Spleen (tissue), 11 donors: ENCODE measurements around the gene KCTD14. TPM values are rescaled to one million over a fixed set of nuclear protein-coding genes. Genes with fewer than 3 reads are reported as not detected.

Source experiments
- DNase-seq: peaks from one replicate; pipeline ENCODE4 v3.0.0-alpha.2; 2020
- H3K27ac ChIP-seq, 8 donors: fragments of 200-600 bp; sonication (generic) in 7 of 8; 1 replicate in 4 of 8; 2 replicates in 4 of 8; pipeline versions ENCODE4 v1.5.0 to v1.8.0; 2016 to 2021; ENCODE audit warnings: inconsistent platforms in 4 of 8, mild to moderate bottlenecking in 4 of 8, moderate library complexity in 1 of 8
- H3K27me3 ChIP-seq, 7 donors: fragments of 200-600 bp; sonication (generic) in 6 of 7; replicated peaks in 1 of 7; 1 replicate in 4 of 7; 2 replicates in 3 of 7; pipeline versions ENCODE4 v1.5.0 to v1.8.0; 2016 to 2021; ENCODE audit warnings: inconsistent platforms in 3 of 7, mild to moderate bottlenecking in 1 of 7
- H3K36me3 ChIP-seq, 6 donors: fragments of 200-600 bp; sonication (generic) in 5 of 6; 1 replicate in 4 of 6; 2 replicates in 2 of 6; pipeline versions ENCODE4 v1.5.0 to v1.8.0; 2016 to 2021; ENCODE audit warnings: inconsistent platforms in 2 of 6
- H3K4me1 ChIP-seq, 6 donors: fragments of 200-600 bp; sonication (generic) in 5 of 6; 1 replicate in 3 of 6; 2 replicates in 3 of 6; pipeline versions ENCODE4 v1.5.0 to v1.8.0; 2016 to 2021; ENCODE audit warnings: inconsistent platforms in 3 of 6
- H3K4me3 ChIP-seq, 8 donors: fragments of 200-600 bp; sonication (generic) in 7 of 8; 1 replicate in 4 of 8; 2 replicates in 4 of 8; pipeline versions ENCODE4 v1.5.0 to v1.8.0; 2016 to 2021; ENCODE audit warnings: inconsistent platforms in 4 of 8, mild to moderate bottlenecking in 4 of 8, moderate library complexity in 2 of 8
- H3K9me3 ChIP-seq, 8 donors: fragments of 200-600 bp; sonication (generic) in 7 of 8; 1 replicate in 4 of 8; 2 replicates in 4 of 8; pipeline versions ENCODE4 v1.5.0 to v1.8.0; 2016 to 2021; ENCODE audit warnings: inconsistent platforms in 4 of 8
- CTCF ChIP-seq, 11 experiments: fragments of 200-600 bp in 7 of 11; fragments of 450-650 bp in 4 of 11; sonication (generic) in 4 of 11; IDR thresholded peaks in 8 of 11; conservative IDR thresholded peaks in 3 of 11; 1 replicate in 7 of 11; 2 replicates in 4 of 11; pipeline versions ENCODE4 v1.4.0 to v1.8.0; 2016 to 2021; ENCODE audit warnings: antibody characterized with exemption in 11 of 11, inconsistent platforms in 4 of 11, mild to moderate bottlenecking in 1 of 11
- POLR2A ChIP-seq, 3 donors: fragments of 450-650 bp; IDR thresholded peaks; one replicate each; pipeline ENCODE4 v1.5.1; 2017; ENCODE audit warnings: antibody characterized with exemption in 3 of 3, mild to moderate bottlenecking in 1 of 3
- POLR2AphosphoS5 ChIP-seq, 3 donors: sonication (generic); formaldehyde crosslinking; IDR thresholded peaks; one replicate each; pipeline ENCODE4 v1.5.1; 2017; ENCODE audit warnings: antibody characterized with exemption in 3 of 3
- WGBS, 5 donors: extraction: QIAGEN DNeasy Blood & Tissue Kit in 3 of 5; methylation state at CpG; one replicate each; pipeline versions ENCODE4 v1.1.5 to v1.1.7; 2013 to 2018; 5-methylcytosine and 5-hydroxymethylcytosine counted together
- intact Hi-C: fragments of 100-400 bp; cut with DNase I; formaldehyde crosslinking; loops from one replicate; pipeline ENCODE4 v1.15.0; 2023; ENCODE audit warnings: low total_unique reads
- polyA plus RNA-seq, 3 donors: library from polyadenylated mRNA; stranded (reverse); fragments of 200-250 nt; gene quantifications; one replicate each; pipeline ENCODE4 v1.2.1, GENCODE V29; 2013
- total RNA-seq, 7 donors: library from RNA; depleted of rRNA in 3 of 7; stranded (reverse); fragments of >200 nt in 3 of 7; fragmentation: NEBNext Ultra II Directional in 4 of 7; extraction: Animal tissue kit (Norgen Biotek cat#: 25700) in 4 of 7; gene quantifications; one replicate each; pipeline versions ENCODE4 v1.1.0 to v1.2.1, GENCODE V29; 2016 to 2021
- donor health status: healthy with polysubstance abuse.
- donor health status: DM: no; HTN: no; CAD: no; lungs with moderate emphysema.
- donor health status: DM: no; HTN: no; CAD: no.
- donor health status: Bipolar disorder and iron deficiency.
- donor health status: healthy.
- donor health status: DM: no; HTN: no; CAD: no.
- donor health status: DM: yes; HTN: yes; CAD: no.

Gene KCTD14
- total and polyA plus RNA-seq, 10 donors, result 0.20 to 0.82 (median 0.51) TPM; not detected in 2

DNA sequence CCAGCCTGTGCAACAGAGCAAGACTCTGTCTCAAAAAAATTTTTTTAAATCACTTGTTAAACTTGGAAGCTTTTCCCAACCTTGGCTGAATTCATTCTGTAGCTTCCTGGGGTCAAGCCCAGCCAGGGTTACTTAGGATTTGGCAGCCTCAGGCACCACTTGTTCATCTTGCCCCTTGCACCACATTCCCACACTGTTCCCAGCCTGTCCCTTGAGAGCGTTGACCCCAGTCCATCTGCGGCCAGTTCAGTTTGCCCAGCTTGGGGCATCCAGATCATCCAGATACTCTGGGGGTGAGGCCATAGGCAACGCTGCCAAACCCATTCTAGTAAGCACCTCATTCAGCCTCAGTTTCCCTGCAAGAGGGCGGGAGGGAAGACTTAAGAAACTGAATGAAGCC lies 31.9 kb upstream of the KCTD14 start:
- H3K27ac ChIP-seq, result no peak overlapping the region
- intact Hi-C loops, result no loop called here
- H3K9me3 ChIP-seq, result no peaks in the 10 kb centered on the region
- DNase-seq, result no peak
- H3K27me3 ChIP-seq, result no peaks in the 10 kb centered on the region
- H3K36me3 ChIP-seq, result no peaks in the 10 kb centered on the region
- no peaks in the 10 kb centered on the region for H3K4me1 ChIP-seq
- TF ChIP-seq POLR2AphosphoS5 (IDR thresholded peaks at IDR 0.05) (no peak), POLR2A (IDR thresholded peaks at IDR 0.05) (no peak), CTCF (IDR thresholded peaks at IDR 0.05 in 8 of 11, conservative IDR thresholded peaks at IDR 0.05 in 3 of 11) (no peak)
- H3K4me3 ChIP-seq, result no peak overlapping the region
- 80 to 91% (median 86%) methylated on average over 4 of the region's 4 CpGs for WGBS, 5 donors

GRCh38 chr11:78050964-78051831 lies 28.1 kb upstream of the KCTD14 start:
- Histone ChIP-seq H3K9me3 (no peaks in the 10 kb centered on the region), H3K36me3 (no peaks in the 10 kb centered on the region), H3K27me3 (no peaks in the 10 kb centered on the region), H3K27ac (no peak overlapping the region), H3K4me3 (no peak overlapping the region), H3K4me1 (peaks cover 0 to 5% (median 3%) of the 10 kb centered on the region in 6 donors)
- TF ChIP-seq POLR2AphosphoS5 (IDR thresholded peaks at IDR 0.05) (no peak), POLR2A (IDR thresholded peaks at IDR 0.05) (no peak), CTCF (IDR thresholded peaks at IDR 0.05 in 8 of 11, conservative IDR thresholded peaks at IDR 0.05 in 3 of 11) (no peak)
- no peak for DNase-seq
- 75 to 88% (median 76%) methylated on average over 6 of the region's 6 CpGs for WGBS, 5 donors
- intact Hi-C loops, result no loop called here

GRCh38 chr11:78049348-78049747 lies 26.3 kb upstream of the KCTD14 start:
- no peak for DNase-seq
- Histone ChIP-seq H3K9me3 (no peaks in the 10 kb centered on the region), H3K27ac (no peak overlapping the region), H3K4me3 (no peak overlapping the region), H3K4me1 (peaks cover 0 to 13% (median 9%) of the 10 kb centered on the region in 6 donors), H3K36me3 (no peaks in the 10 kb centered on the region), H3K27me3 (no peaks in the 10 kb centered on the region)
- 84 to 88% (median 87%) methylated on average over 8 of the region's 8 CpGs for WGBS, 5 donors
- TF ChIP-seq CTCF (IDR thresholded peaks at IDR 0.05 in 8 of 11, conservative IDR thresholded peaks at IDR 0.05 in 3 of 11), result no peak
- no peak for TF ChIP-seq POLR2AphosphoS5 (IDR thresholded peaks at IDR 0.05)
- intact Hi-C loops, result no loop called here

DNA sequence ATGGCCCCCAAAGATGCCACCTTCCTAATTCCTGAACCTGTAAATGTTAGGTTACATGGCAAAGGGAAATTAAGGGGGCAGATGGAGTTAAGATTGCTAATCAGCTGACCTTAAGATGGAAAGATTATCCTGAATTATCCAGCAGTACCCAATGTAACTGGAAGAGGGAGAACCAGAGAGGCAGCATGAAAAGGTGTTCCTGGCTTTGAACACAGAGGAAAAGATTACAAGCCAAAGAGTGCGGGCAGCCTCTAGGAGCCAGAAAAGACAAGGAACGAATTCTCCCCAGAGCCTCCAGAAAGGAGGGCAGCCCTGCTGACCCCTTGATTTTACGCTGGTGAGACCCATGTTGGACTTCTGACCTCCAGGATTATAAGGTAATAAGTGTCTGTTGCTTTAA lies 25.5 kb upstream of the KCTD14 start:
- peaks cover 0 to 13% (median 9%) of the 10 kb centered on the region in 6 donors for H3K4me1 ChIP-seq
- no peak overlapping the region for H3K27ac ChIP-seq
- H3K36me3 ChIP-seq, result no peaks in the 10 kb centered on the region
- WGBS, 5 donors, result 87 to 96% (median 91%) methylated on average over 3 of the region's 3 CpGs
- no peak for DNase-seq
- H3K4me3 ChIP-seq, result no peak overlapping the region
- intact Hi-C loops, result no loop called here
- TF ChIP-seq POLR2A (IDR thresholded peaks at IDR 0.05), result no peak
- no peak for TF ChIP-seq CTCF (IDR thresholded peaks at IDR 0.05 in 8 of 11, conservative IDR thresholded peaks at IDR 0.05 in 3 of 11)
- TF ChIP-seq POLR2AphosphoS5 (IDR thresholded peaks at IDR 0.05), result no peak
- H3K27me3 ChIP-seq, result no peaks in the 10 kb centered on the region
- H3K9me3 ChIP-seq, result no peaks in the 10 kb centered on the region
